ENCODE measurements around the gene RNF13.
A peak's percentile ranks its signal among the peaks of the same experiment; 100 is the strongest.
"Not testable (repeated sequence)": the region's sequence is repeated elsewhere in the genome, so short reads cannot be mapped to it uniquely, and the experiment has no call there.

Gene RNF13

DNA sequence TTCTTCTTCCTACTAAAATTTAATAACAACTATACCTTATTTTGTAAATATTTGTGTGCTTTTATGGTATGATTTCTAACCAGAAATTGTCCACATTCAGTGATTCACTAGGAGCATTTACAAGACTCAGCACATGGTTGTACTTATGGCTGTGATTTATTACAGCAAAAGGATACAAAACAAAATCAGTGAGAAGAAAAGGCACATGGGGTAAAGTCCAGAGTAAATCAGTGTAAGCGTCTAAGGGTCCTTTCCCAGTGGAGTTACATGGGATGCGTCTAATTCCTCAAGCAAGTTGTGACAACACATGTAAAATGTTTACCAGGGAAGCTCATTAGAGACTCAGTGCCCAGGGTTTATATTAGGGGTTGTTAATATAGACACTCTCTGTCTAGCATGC, 31.1 kb downstream of the RNF13 start:
- DNase-seq = no peak

DNA sequence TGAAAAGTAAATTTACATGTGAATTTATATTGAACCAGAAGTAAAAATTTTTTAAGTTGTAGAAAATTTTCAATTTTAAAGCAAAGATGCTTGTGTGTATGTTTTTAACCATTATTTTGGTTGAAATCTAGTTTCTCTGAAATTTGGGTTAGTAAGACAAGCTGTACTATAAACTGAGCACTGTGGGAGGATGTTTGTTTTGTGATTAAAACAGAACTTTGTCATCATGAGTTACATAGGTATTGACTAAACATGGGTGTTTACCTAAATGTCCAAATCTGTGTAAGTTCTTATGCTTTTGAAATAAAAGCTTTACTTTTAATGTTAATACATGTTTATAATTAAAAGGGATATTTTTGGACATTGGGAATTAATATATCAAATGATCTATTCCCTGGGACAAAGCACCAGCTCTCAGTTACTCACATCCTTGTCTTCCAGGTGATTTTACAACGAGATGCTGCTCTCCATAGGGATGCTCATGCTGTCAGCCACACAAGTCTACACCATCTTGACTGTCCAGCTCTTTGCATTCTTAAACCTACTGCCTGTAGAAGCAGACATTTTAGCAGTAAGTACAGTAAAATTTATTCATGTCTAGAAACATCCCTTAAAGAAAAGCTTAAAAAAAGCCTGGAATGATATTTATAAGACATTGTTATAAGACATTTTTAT, 32.7 kb downstream of the RNF13 start:
- DNase-seq = no peak

DNA sequence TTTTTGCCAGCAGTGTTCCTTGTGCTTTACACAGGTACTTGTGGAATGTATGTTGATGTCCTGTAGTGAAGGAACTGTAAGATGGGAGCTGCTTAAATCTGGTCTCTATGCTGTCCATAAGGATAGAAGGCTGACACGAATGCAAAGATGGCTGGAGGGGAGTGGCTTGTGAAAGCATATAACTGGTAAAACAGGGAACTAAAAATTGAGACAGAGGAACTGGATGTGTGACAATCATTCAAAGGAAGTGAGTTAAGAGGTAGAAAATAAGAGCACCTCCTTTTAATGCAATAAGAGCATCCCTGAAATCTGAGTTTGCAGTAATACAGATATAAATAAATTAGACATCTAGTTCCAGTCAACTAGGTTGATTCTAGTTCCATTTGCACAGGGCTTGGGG, 35.2 kb downstream of the RNF13 start:
- no peak for DNase-seq

DNA sequence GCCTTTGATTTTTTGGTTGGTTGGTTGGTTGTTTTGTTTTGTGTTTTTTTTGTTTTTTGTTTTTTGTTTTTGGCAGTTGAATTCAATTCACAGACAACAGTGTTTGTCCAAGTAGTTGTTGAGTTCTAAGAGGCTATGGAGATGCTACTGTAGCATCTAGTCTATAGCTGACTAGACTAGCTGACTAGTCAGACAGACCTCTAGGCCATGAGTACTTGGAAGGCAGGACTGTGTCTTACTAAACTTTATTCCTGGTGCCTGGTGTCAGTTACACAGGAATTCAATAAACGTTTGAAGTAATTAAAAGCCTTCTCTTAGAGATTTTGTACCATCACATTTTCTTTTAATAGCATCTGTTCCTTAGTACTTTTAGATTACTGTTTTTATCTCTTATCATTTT, 35.7 kb downstream of the RNF13 start:
- DNase-seq = no peak

DNA sequence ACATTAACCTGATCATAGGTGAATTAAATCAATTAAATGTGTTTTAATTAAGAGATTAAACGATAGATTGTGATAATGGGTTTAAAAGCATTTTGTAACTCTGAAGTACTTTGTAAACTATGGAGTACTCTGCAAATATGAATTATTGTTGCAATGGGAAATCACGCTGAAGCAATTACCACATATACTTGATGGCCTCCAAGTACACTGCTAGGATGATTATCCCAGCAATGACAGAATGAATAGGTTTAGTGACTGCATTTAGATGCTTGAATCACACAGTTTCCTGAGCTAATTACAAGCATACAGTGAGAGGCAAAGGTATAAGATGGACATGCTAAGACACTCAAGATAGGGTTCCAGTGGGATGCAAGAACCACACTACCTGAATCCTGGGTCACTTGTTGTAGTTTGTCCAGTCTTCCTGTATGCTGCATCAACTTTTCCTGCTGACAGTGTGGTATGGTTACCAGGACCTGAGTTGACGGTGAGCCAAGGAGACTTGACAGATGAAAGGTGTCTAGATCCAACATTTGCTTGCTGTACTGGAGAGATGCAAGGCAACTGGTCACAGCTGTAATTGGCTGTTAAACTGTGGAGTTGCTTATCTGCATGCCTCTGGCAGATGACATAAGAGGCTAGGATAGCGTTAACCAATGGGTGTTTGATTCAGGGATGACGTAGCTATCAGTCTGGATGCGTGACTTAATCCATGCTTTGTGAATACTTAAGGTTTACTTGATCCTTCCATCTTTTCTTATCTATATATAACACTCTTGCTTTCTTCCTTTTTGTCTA, 38.0 kb downstream of the RNF13 start:
- DNase-seq = no peak

DNA sequence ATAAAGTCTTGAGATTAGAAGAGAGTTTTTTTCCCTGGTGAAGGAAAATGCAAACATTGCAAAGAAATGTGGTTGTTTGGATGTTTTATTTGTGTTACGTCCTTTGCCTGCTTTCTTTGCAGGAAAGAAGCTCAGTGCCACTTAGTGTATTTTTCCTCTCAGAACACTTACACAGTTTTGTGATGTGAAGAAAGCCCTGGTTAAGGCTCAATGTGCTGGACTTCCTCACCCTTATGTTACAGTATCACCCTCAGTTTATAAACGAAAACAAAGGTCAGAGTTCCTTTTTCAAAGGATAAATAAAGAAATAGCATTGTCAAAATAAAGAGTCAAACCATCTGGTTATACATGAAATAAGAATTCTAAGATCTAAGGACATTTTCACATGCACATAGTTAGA, 45.9 kb downstream of the RNF13 start:
- no peak for DNase-seq

DNA sequence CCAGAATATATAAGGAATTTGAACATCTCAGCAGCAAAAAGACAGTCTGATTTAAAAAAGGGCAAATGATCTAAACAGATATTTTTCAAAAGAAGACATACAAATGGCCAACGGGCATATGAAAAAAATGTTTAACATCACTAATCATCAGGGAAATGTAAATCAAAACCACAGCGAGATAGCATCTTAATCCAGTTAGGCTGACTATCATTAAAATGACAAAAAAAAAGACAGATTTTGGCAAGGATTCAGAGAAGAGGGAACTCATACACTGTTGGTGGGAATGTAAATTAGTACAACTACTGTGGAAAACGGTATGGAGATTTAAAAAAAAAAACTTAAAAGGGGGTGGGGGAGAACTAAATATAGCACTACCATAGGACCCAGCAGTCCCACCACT, 47.9 kb downstream of the RNF13 start:
- no peak for DNase-seq

DNA sequence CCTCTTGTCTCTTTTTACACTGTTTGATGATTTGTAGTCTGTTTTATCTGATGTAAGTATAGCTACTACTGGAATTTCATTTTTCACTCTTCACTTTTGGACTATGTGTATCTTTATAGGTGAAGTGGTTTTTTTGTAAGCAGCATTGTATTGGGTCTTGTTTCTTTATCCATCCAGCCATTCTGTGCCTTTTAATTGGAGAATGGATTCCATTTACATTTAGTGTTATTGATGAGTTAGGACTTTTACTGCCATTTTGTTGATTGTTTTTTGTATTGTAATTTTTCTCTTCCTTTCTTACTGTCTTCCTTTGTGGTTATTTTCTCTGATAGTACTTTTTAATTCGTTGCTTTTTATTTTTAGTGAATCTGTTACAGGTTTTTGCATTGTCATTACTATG, 54.5 kb downstream of the RNF13 start:
- no peak for DNase-seq

DNA sequence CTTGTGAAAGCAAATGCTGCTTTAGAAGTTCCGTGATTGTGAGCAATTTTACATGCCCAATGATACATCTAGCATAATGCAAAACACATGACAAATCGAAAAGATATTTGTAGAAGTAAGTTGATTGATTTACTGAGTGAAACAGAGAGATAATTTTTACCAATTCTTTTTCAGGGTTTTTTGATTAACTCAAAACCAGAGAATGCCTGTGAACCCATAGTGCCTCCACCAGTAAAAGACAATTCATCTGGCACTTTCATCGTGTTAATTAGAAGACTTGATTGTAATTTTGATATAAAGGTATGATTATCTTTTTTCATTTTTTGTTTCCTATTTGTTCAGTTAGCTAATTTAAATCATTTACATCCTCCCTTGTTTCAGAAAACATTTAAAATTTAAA, 58.8 kb downstream of the RNF13 start:
- DNase-seq = no peak

DNA sequence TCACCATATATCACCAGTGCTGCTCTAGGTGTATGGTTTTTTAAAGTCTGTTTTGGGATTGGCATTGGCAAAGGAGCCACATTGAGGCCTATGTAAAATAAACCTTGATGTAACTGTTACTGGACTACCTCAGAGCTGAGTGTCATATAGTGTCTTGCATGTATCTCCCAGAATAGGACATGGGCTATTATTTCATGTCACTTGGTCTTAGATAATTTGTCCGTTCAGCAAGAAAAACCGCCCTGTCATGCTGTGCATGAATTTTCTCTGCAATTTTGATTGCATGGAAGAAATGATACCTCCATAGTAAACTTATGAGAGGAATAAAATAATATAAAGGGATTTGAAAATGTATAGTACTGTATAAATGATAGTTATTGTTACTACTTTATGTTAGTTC, 59.6 kb downstream of the RNF13 start:
- DNase-seq = no peak

DNA sequence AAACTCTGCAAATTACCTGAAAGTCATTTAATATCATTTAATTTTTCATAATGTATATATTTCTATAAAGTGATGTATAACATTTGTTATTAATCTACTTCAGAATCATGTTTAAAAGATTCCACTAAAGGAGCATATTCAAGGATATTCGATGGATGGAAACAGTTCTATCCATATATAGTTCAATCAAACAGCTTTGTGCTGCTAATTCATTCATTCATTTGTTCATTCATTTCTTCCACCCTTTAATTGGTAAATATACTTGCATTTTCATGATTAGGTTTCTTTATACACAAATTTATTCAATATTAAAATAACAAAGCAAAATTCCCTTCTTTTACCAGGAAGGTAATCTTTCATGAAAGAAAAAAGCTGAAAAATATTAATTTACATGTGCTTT, 64.7 kb downstream of the RNF13 start:
- no peak for DNase-seq

DNA sequence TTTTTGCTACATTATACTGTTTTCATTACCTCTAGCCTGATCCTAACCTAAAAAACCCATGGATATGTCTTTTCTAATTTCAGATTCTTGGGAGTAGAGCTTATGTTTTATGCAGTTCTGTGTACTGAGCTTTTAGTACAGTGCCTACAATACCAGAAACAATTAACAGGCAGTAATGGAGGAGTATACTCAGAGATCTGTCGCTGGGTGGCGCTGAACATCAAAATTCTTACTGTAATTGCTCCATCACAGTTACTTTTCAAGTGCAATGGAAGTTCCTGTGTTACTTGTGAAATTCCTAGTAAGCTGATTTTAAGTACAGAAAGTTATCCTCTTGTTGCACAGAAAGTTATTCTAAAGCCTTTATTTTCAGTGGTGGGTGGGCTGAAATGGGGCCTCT, 66.9 kb downstream of the RNF13 start:
- peak; percentile 8 for DNase-seq

DNA sequence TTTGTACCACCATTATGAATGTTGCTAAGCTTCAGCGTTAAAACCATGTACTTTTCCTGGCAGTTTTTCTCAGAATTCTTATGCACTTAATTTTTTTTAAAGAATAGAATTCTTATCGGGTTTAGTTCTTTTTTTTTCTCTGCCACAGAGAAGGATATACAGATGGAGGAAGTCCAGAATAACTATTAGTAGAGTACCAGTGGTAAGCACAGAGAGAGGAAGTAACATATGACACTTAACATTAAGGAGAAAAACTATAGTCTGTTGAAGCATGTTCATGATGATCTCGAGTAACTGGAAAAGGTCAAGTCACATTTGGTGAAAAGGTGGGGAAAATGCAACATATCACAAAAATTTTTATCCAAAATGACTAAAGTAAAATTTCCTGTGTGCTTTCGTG, 68.9 kb downstream of the RNF13 start:
- no peak for DNase-seq

DNA sequence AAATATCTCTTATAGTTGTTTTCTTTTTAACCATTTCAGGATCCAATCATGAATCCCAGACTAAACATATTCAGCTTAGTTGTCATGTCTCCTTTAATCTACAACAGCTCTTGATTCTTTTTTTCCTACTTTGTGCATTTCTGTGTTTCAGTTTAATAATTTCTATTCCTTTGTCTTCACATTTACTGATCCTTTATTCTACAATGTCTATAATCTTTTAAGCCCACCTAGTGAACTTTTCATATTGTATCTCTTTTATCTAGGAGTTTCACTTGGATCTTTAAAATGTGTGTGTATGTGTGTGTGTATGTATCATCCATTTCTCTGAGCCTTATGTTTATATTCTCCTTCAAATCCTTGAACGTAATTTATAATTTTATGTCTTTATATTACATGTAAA, 70.1 kb downstream of the RNF13 start:
- DNase-seq = no peak

DNA sequence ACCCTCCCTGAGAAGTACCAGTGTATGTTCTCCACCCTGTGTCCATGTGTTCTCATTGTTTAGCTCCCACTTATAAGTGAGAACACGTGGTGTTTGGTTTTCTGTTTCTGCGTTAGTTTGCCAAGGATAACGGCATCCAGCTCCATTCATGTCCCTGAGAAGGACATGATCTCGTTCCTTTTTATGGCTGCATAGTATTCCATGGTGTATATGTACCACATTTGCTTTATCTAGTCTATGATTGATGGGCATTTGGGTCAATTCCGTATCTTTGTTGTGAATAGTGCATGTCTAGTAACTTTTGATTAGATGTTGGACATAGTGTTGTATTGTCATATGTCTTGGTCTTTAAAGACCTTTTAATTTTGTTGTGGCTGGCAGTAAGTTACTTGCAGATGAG, 70.8 kb downstream of the RNF13 start:
- DNase-seq = not testable (repeated sequence)

DNA sequence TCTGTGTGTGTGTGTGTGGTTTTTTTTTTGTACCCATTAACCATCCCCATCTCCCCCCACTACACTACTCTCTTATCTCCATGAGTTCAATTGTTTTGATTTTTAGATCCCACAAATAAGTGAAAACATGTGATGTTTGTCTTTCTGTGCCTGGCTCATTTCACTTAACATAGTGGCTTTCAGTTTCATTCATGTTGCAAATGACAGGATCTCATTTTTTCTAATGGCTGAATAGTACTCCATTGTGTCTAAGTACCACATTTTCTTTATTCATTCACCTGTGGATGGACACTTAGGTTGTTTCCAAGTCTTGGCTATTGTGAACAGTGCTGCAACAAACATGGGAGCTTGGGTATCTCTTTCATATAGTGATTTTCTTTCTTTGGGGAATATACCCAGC, 71.8 kb downstream of the RNF13 start:
- peak; percentile 6 for DNase-seq

DNA sequence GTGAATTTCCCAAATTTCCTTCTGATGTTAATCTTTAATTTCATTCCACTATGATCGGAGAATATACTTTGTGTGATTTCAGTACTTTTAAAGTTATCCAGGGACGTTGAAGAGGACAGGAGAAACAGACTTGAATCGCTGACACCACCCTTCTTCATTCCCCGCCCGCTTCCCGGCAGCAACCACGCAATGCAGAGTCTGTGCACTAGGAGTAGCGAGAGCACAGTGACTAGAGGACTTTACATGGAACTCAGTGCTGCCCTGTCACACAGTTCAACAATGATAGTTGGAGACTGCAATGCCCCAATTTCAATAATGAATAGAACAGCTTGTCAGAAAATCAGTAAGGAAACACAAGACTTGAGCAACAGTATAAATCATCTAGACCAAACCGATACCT, 73.9 kb downstream of the RNF13 start:
- no peak for DNase-seq

DNA sequence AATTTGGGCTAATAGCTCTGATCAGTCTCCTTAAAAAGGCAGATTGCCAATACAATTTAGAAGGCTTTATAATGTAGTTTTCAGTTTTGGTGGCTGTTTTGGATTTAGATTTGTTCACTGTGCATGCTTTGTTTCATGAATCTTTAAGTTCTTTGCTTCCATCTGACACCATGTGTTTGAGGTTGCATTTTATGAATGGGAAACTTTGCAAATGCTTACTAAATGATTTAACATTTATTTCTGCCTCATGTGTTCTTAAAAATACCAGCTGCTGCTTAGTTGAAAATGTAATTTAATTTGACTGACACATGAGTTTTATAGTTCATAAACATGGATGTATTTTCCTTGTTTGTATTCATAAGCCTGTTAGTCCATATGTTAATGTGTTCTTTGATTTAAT, 78.6 kb downstream of the RNF13 start:
- DNase-seq = no peak

DNA sequence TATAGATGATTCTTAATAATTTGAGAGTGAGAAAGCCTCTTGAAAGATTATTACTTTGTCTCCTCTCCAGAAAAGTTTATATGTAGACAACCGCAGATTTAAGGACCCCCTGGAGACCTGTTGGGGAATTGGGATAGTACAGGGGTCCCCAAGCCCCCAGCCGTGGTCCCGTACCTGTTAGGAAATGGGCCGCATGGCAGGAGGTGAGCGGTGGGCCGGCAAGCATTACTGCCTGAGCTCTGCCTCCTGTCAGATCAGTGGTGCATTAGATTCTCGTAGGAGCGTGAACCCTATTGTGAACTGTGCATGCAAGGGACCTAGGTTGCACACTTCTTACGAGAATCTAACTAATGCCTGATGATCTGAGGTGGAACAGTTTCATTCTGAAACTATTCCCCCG, 79.4 kb downstream of the RNF13 start:
- no peak for DNase-seq

DNA sequence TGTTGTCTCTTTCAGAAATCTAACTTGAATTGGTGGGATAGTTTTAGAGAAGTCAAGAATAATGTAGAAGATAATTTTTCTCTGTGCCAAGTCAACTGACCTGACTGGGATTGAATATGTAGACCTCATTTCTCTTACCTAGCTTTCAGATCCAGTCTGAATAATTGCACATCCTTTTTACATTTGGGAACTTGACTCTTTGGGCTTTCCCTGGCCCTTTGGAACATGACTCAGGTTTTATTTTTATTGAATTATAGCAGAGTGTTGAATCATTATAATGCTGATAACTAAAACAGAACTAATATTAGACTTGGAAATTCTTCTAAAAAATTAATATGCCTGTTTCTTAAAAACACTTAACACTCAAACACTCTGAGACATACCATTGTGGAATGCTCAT, 81.2 kb downstream of the RNF13 start:
- no peak for DNase-seq

DNA sequence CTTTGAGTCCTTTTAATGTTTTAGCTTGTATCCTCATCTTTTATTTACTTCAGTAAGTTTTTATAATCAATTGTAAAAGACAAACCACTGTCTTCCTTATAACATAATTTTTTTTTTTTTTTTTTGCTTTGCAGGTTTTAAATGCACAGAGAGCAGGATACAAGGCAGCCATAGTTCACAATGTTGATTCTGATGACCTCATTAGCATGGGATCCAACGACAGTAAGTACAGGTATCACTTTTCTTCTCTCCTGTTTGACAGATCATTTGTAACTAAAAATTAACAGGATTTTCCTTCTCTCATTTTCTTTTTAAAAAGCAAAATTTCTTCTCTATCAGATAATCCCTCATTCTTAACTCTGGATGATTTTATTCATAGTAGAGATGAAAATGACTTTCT, 82.3 kb downstream of the RNF13 start:
- no peak for DNase-seq

DNA sequence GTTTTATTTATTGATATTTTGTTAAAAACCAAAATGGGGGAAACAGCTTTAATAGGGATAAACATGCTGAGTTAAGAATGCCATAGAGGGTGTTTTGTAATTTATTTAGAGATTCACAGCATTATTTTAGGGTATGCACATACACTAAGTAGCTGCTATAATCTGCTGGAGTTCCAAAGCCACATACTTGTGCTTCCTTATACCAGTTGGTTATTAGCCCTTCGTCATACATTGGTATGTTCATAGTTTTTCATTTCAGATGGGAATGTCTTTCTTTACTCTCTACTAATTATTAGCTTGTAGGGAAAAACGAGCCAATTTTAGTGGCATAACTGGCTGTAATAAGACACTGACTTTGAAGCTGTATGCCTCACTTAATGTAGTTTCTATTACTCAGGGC, 82.8 kb downstream of the RNF13 start:
- no peak for DNase-seq

DNA sequence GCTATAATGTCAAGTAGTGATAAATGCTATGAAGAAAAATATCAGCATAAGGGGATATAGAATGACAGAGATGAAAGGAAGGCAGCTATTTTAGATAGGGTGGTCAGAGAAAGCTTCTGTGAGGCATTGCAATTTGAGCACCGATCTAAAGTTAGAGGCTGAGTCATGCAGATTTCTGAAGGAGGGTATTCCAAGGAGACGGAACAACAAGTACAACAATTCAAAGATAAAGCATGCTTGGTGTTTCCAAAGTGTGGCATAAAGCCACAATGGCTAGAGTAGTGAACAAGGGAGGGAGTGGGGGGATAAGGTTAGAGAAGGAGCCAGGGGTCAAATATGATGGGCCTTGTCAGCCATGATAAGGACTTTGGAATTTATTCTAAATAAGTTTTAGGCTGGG, 85.8 kb downstream of the RNF13 start:
- DNase-seq = no peak

DNA sequence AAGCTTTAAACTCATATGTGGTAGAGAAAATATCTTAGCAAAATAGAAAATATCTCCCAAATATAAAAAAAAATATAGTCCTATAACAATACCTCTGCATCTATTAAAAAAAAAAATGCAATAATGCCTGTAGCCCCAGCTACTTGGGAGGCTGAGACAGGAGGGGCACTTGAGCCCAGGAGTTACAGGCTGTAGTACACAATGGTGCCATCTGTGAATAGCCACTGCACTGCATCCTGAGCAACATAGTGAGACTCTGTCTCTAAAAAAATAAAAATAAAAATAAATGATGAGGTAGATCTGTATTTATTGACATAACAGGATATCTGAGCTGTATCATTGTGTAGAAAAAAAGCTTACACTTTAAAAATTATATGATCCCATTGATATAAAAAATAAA, 87.3 kb downstream of the RNF13 start:
- no peak for DNase-seq

DNA sequence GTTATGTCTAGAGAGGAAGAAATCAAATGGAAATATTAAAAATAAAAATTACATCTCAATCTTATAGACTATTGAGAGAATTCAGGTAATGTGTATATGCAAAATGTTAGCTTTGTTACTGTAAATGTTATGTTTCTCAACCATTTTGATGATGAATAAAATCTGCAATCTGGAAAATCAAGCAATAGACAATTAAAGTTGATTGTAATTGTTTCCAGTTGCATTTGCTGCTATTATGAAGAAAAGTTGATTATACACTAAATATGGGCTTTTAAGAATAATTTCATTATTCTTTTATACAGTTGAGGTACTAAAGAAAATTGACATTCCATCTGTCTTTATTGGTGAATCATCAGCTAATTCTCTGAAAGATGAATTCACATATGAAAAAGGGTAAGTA, 88.8 kb downstream of the RNF13 start:
- DNase-seq = no peak
